ENCODE measurements around the gene ERC2.

Gene ERC2

GRCh38 chr3:55795296-55795695 is 673.0 kb downstream of the ERC2 start:
- DNase-seq (ENCODE audit: low read depth), result no peak

- DNase-seq (ENCODE audit: low read depth), result no peak
Observed at GRCh38 chr3:55792742-55793141, 675.5 kb downstream of the ERC2 start.

- DNase-seq (ENCODE audit: low read depth), result peak; percentile 73
Observed at GRCh38 chr3:55792009-55792408, 676.3 kb downstream of the ERC2 start.

DNA sequence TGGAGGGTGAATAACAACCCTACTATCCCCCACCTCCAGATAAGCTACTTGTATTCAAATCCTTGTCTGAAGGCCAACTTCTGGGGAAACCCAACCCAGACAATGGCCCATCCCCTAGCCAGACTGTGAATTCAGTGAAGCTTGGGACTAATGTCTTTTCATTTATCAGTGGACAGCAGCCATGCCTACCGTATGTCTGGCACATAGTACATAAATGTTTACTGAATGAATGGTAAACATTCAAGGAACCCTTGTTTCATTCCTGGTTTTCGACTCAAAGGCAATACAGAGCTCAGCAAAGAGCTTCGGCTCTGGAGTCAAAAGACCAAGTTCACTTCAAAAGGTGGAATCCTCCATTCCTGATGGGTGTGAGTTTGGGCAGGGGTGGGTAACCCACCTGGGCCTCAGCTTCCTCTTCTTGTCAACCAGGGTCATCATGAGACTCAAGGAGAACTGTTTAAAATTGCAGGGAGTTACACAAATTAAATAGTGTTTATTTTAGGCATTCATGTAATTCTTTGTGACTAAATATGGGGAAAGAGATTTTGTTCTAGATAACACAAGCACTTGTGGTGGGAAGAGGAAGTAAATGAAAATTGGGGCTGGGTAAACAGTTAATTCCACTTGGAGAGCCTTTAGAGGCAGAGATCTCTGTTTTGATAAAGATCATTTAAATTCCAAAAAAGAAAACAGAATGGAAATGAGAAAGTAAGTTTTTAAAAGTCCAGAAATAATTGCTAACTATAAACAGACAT is 677.5 kb downstream of the ERC2 start:
- peak; percentile 23 for DNase-seq (ENCODE audit: low read depth)

DNA sequence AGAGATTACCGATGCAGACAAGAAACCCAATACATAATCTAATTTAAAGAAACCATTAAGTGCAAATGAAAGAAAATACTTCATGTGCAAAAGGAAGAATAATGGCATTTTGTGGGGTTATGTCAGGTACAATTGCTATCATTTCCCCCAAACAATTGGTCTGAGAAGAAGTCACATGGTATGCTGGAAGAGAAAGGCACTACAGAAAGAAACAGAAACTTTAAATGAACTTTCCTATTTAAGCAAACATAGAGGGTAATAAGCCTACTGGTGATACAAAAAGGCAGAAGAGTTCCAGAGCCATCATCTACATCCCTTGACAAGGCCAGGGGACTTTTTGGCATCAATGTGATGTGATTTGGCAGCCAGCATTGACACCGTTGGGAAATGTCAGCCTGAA is 678.8 kb downstream of the ERC2 start:
- no peak for DNase-seq (ENCODE audit: low read depth)

GRCh38 chr3:55782807-55783206 is 685.5 kb downstream of the ERC2 start:
- no peak for DNase-seq (ENCODE audit: low read depth)

- DNase-seq (ENCODE audit: low read depth), result no peak
Observed at GRCh38 chr3:55782351-55782750, 685.9 kb downstream of the ERC2 start.

- no peak for DNase-seq (ENCODE audit: low read depth)
Observed at GRCh38 chr3:55780913-55781312, 687.4 kb downstream of the ERC2 start.

DNA sequence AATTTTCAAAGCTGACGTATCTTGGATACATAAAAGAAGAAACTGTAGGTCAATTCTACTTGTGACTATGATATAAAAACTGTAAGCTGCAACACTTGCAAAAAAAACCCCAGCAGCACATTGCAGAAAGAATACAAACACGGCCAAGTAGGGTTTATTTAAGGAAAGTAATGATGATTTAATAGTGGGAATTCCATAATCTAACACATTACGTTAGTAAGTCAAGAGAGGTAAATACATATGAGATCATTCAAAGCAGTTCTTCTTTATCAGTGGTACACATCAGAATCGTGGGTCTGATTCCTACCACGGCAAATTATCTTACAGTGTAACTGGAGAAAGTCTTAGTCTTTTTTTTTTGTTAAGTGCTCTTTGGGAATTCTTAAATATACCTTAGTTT is 688.7 kb downstream of the ERC2 start:
- no peak for DNase-seq (ENCODE audit: low read depth)

DNA sequence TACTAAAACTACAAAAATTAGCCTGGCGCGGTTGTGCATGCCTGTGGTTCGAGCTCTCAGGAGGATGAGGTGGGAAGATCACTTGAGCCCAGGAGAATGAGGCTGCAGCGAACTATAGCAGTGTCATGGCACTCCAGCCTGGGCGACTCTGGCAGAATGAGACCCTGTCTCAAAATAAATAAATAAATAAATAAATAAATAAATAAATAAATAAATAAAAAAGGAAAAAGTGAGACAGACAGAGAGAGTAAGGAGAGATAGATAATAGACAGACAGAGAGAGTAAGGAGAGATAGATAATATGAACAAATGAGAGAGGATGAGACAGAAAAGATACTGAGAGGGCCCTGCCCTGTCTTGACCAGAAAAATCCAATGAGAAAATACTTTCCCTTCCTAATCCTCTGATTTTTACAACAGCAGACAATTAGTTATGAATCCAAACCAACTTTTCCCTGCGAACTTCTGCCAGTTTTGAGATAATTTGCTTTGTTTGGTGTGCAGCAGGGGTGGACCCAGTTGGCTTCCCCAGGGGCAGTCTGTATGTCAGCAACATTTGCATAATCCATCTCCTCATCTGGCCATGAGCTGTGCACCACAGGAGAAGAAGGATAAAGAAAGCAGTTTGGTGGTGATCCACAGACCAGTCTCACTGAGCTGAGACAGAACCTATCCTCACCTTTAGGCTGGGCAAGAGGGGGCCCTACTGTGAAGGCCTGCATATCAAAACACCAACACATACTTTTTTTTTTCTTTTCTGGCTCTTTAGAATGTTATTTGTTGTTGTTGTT is 692.7 kb downstream of the ERC2 start:
- DNase-seq (ENCODE audit: low read depth), result no peak

GRCh38 chr3:55774856-55775255 is 693.4 kb downstream of the ERC2 start:
- no peak for DNase-seq (ENCODE audit: low read depth)

- DNase-seq (ENCODE audit: low read depth), result no peak
Observed at GRCh38 chr3:55771503-55771902, 696.8 kb downstream of the ERC2 start.

- DNase-seq (ENCODE audit: low read depth), result no peak
Observed at GRCh38 chr3:55770077-55770476, 698.2 kb downstream of the ERC2 start.

DNA sequence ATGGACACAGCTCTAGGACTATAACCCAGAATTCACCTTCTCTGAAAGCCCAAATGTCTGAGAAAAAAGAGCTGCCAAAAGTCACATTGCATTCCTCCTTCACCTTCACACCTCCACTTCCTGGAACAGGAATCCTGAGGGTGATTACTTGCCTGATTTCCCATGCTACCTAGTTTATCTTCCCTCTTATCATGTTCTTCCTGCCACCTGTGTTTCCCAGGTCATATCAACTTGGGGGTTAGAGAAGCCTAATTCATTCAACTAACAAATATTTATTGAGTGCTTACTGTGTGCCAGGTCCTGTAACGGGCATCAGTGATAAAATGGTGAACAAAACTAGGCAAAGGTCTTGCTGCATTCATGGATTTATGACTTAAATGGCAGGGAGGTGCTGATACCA is 701.5 kb downstream of the ERC2 start:
- DNase-seq (ENCODE audit: low read depth), result no peak

GRCh38 chr3:55765906-55766701 is 702.2 kb downstream of the ERC2 start:
- DNase-seq (ENCODE audit: low read depth), result no peak

GRCh38 chr3:55765398-55765797 is 702.9 kb downstream of the ERC2 start:
- no peak for DNase-seq (ENCODE audit: low read depth)

DNA sequence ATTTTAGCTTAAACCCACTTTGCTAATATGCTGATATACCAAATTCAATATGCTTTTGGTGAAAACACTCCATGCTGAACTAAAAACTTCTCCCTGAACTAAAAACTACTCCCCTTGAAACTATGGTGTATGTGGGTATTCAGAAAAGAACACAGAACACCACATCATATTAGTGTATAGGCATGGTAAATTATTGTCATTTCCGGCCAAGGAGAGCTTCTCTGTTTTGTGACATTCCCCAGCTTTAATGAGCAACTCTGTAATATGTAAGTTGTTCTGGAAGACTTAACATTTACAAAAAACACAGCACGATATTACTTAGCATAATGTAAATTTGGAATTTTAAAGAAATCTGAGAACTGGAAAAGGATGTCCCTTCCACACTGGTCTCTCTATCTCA is 711.3 kb downstream of the ERC2 start:
- no peak for DNase-seq (ENCODE audit: low read depth)

DNA sequence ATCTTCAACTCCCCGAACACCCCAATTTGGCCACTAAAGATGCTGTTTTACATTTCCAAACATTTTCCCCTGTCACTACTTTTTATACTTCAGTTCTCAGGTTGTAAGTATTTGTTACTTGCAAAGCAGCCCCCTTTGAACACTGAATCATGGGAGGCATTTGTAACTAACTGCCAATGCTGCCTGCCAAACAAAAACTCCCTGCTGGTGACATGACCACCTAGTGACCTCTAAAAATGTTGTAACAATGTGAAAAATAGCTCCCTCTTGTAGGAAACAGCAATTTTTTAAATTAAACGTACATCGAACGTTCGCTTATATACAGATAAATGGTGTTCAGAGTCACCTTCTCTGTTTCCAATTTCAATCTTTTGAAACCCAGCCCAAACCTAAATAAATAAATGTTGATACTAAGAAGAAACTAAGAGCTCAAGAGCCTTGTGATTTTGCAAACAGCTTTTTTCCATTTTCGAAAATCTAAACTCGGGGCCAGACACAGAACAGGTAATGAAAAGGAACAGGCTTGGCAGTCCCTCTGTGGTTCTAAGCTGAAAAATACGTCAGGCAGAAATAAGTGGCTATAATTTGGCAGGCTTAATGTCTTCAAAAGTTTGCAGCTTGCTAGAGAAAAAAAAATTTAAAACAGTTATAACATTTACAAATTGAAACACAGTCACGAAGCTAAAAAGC is 712.6 kb downstream of the ERC2 start:
- DNase-seq (ENCODE audit: low read depth), result no peak

GRCh38 chr3:55752911-55753310 is 715.4 kb downstream of the ERC2 start:
- DNase-seq (ENCODE audit: low read depth), result no peak

GRCh38 chr3:55751730-55752129 is 716.5 kb downstream of the ERC2 start:
- no peak for DNase-seq (ENCODE audit: low read depth)

DNA sequence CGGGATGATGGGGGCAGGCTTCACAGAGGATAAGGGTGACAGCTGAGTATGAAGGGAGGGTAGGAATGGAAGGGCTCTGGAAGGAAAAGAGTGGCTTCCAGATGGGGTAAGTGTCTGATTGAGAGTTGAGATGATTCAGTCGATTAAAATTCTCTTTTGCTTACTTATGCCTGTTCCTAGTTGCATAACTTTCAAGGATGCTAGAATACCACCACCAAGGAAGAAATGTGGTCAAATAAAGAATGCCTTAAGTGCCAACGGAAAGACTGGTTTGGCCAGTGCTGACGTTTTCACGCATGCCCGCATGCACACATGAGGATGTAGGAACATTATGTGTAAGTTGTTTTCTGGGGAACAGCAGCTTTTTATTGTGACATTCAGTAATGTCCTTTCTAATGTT is 717.7 kb downstream of the ERC2 start:
- peak; percentile 99 for DNase-seq (ENCODE audit: low read depth)

DNA sequence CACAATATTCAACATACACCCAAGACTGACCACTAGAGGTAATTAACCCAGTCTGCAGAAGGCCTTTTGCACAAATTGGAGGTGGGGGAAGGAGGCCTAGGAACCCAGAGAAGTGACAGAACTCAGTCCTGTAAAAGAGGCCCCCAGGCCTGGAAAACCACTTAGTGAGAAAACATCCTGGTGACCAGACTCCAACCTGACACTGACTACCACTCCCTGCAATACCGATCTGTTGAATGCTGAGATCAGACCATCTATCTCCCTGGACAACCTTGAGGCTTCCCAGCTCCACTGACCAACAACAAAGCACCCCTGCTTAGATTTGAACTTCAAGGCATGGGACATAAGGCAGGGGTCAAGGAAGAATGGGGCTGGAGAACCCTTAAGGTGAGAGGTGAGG is 719.2 kb downstream of the ERC2 start:
- DNase-seq (ENCODE audit: low read depth), result no peak
